Breast epithelium (tissue), 4 donors: ENCODE results near the gene FJX1. TPM values are rescaled to one million over a fixed set of nuclear protein-coding genes. Genes with fewer than 3 reads are reported as not detected.

Source experiments
- DNase-seq, 2 donors: peaks; one replicate each; pipeline ENCODE4 v3.0.0-alpha.2; 2019; ENCODE audit warnings: low spot score in 2 of 2
- H3K27ac ChIP-seq, 2 donors: fragments of 200-600 bp; sonication (generic) in 1 of 2; one replicate each; pipeline ENCODE4 v1.5.1; 2016 to 2019; ENCODE audit warnings: mild to moderate bottlenecking in 1 of 2
- H3K27me3 ChIP-seq, 2 donors: fragments of 200-600 bp; sonication (generic) in 1 of 2; one replicate each; pipeline versions ENCODE4 v1.5.1 to v1.6.0; 2017 to 2019; ENCODE audit warnings: control low read depth in 1 of 2, mild to moderate bottlenecking in 1 of 2
- H3K36me3 ChIP-seq: fragments of 200-600 bp; one replicate; pipeline ENCODE4 v1.5.1; 2019
- H3K4me1 ChIP-seq, 2 donors: fragments of 200-600 bp; sonication (generic); one replicate each; pipeline ENCODE4 v1.5.1; 2016 to 2019; ENCODE audit warnings: control low read depth in 1 of 2
- H3K4me3 ChIP-seq, 3 donors: fragments of 200-600 bp; sonication (generic); 1 replicate in 2 of 3; 2 replicates in 1 of 3; pipeline ENCODE4 v1.5.1; 2016 to 2019; ENCODE audit warnings: mild to moderate bottlenecking in 3 of 3, moderate library complexity in 2 of 3
- H3K9me3 ChIP-seq, 2 donors: fragments of 200-600 bp; sonication (generic) in 1 of 2; one replicate each; pipeline ENCODE4 v1.5.1; 2016 to 2019; ENCODE audit warnings: control low read depth in 1 of 2
- CTCF ChIP-seq, 3 donors: fragments of 450-650 bp; IDR thresholded peaks; one replicate each; pipeline ENCODE4 v1.5.1; 2016 to 2017; ENCODE audit warnings: antibody characterized with exemption in 3 of 3, mild to moderate bottlenecking in 3 of 3, moderate library complexity in 3 of 3
- POLR2A ChIP-seq: fragments of 450-650 bp; IDR thresholded peaks from one replicate; pipeline ENCODE4 v1.6.1; 2016; ENCODE audit warnings: antibody characterized with exemption, mild to moderate bottlenecking, moderate library complexity
- POLR2AphosphoS5 ChIP-seq, 3 donors: sonication (generic); formaldehyde crosslinking; IDR thresholded peaks; one replicate each; pipeline ENCODE4 v1.6.1; 2017; ENCODE audit warnings: antibody characterized with exemption in 3 of 3
- intact Hi-C: fragments of 100-400 bp; cut with DNase I; formaldehyde crosslinking; loops from one replicate; pipeline ENCODE4 v1.15.1; 2023; ENCODE audit warnings: low total_unique reads
- total RNA-seq, 3 donors: library from RNA; depleted of rRNA; stranded (reverse); fragments of >200 nt; gene quantifications; one replicate each; pipeline ENCODE4 v1.1.0, GENCODE V29; 2016

FJX1 gene
- total RNA-seq, 3 donors from 2014 or later = 1.1 to 12.1 (median 8.3) TPM

GRCh38 chr11:35626501-35626900 is 8.2 kb downstream of the FJX1 start:
- intact Hi-C loops = no loop called here
- H3K9me3 ChIP-seq = no peaks in the 10 kb centered on the region
- no peak for TF ChIP-seq CTCF (IDR thresholded peaks at IDR 0.05)
- no peak for TF ChIP-seq POLR2AphosphoS5 (IDR thresholded peaks at IDR 0.05)
- no peak for TF ChIP-seq POLR2A
- H3K27ac ChIP-seq = no peak overlapping the region
- no peaks in the 10 kb centered on the region for H3K36me3 ChIP-seq
- DNase-seq = no peak
- no peak overlapping the region for H3K4me3 ChIP-seq
- H3K27me3 ChIP-seq = no peaks in the 10 kb centered on the region
- H3K4me1 ChIP-seq = peaks cover 0 to 4% of the 10 kb centered on the region in 2 donors

DNA sequence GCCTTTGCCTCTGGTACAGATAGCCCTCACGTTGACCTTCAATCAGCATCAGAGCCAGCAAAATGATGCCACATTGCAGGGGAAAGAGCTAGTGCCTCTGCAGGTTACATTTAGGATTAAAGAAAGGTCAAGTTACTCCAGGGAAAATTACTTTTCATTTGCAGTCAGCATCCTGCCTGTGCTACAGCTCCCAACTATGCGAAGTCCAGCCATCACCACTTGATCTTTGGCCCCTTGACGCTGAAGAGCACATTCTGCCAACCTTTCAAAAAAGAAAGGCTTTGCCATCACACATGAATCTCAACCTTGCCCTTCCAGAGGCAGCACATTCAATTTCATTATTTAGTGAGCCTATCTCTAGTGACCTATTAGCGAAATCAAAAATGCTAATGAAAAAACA is 11.3 kb downstream of the FJX1 start:
- Histone ChIP-seq H3K27ac (no peak overlapping the region), H3K36me3 (no peaks in the 10 kb centered on the region), H3K9me3 (no peaks in the 10 kb centered on the region), H3K27me3 (no peaks in the 10 kb centered on the region), H3K4me1 (no peaks in the 10 kb centered on the region), H3K4me3 (no peak overlapping the region)
- TF ChIP-seq POLR2AphosphoS5 (IDR thresholded peaks at IDR 0.05) (no peak), POLR2A (no peak), CTCF (IDR thresholded peaks at IDR 0.05) (no peak)
- no peak for DNase-seq
- intact Hi-C loops = no loop called here

GRCh38 chr11:35629914-35630313 is 11.7 kb downstream of the FJX1 start:
- intact Hi-C loops = no loop called here
- Histone ChIP-seq H3K4me1 (no peaks in the 10 kb centered on the region), H3K9me3 (no peaks in the 10 kb centered on the region), H3K36me3 (no peaks in the 10 kb centered on the region), H3K27me3 (no peaks in the 10 kb centered on the region), H3K4me3 (no peak overlapping the region), H3K27ac (no peak overlapping the region)
- no peak for DNase-seq
- no peak for TF ChIP-seq CTCF (IDR thresholded peaks at IDR 0.05)
- no peak for TF ChIP-seq POLR2A
- no peak for TF ChIP-seq POLR2AphosphoS5 (IDR thresholded peaks at IDR 0.05)

GRCh38 chr11:35631891-35632290 is 13.6 kb downstream of the FJX1 start:
- DNase-seq = no peak
- intact Hi-C loops = no loop called here
- Histone ChIP-seq H3K4me1 (no peaks in the 10 kb centered on the region), H3K27ac (no peak overlapping the region), H3K4me3 (no peak overlapping the region), H3K36me3 (no peaks in the 10 kb centered on the region), H3K27me3 (no peaks in the 10 kb centered on the region), H3K9me3 (no peaks in the 10 kb centered on the region)
- TF ChIP-seq POLR2A (no peak), POLR2AphosphoS5 (IDR thresholded peaks at IDR 0.05) (no peak), CTCF (IDR thresholded peaks at IDR 0.05) (no peak)

DNA sequence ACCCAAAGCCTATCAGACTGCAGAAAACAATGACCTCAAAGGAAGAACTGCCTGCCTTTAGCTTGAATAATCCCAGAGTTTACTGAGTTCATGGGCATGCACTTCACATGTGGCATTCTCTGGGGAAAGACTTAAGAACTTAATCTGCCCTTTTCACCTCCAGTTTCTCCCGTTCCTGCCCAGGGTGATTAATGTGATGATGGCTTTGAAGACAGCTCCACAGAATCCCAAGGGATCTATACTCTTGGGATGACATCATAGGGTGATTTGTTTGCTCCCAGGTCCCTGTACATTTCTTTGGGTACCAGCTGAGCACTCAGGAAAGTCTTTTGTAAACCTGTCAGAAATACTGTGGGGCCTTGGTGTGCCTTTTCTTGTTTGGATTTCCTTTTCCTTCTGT is 14.0 kb downstream of the FJX1 start:
- Histone ChIP-seq H3K27me3 (no peaks in the 10 kb centered on the region), H3K4me3 (no peak overlapping the region), H3K27ac (no peak overlapping the region), H3K36me3 (no peaks in the 10 kb centered on the region), H3K9me3 (no peaks in the 10 kb centered on the region), H3K4me1 (no peaks in the 10 kb centered on the region)
- intact Hi-C loops = no loop called here
- DNase-seq = no peak
- no peak for TF ChIP-seq POLR2A
- no peak for TF ChIP-seq CTCF (IDR thresholded peaks at IDR 0.05)
- no peak for TF ChIP-seq POLR2AphosphoS5 (IDR thresholded peaks at IDR 0.05)
